ENCODE measurements around the gene PATE4. TPM values are rescaled to one million over a fixed set of nuclear protein-coding genes. Genes with fewer than 3 reads are reported as not detected.
"Not testable (repeated sequence)": the region's sequence is repeated elsewhere in the genome, so short reads cannot be mapped to it uniquely, and the experiment has no call there.

Gene PATE4
- total RNA-seq, 8 experiments from 2014 or later = 0.18 to 0.95 (median 0.38) TPM; not detected in 1

DNA sequence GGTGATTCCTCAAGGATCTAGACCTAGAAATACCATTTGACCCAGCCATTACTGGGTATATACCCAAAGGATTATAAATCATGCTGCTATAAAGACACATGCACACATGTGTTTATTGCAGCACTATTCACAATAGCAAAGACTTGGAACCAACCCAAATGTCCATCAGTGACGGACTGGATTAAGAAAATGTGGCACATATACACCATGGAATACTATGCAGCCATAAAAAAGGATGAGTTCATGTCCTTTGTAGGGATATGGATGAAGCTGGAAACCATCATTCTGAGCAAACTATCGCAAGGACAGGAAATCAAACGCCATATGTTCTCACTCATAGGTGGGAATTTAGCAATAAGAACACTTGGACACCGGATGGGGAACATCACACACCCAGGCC is 32.2 kb downstream of the PATE4 start:
- not testable (repeated sequence) for H3K4me3 ChIP-seq; ATAC-seq (replicated peaks in 6 of 8); H3K27ac ChIP-seq; H3K4me1 ChIP-seq (replicated peaks in 1 of 2)
- in situ Hi-C loops (cut with MboI; ENCODE audit: low pct_unique_long_range_greater_than_20kb in 2 of 9, low sequenced_read_pairs in 9 of 9, unreplicated experiment in 9 of 9) = loop anchor here in 2 of 9 experiments (25.0 kb wide), 1 partner anchor 228 kb away; the partner anchor contains the start of gene CHEK1 (in 2 of the 2)
- WGBS, 10 experiments = 92 to 100% methylated on average over 2 of the region's 4 CpGs; no CpG with 5 or more reads in 8 of the 10 experiments

GRCh38 chr11:125869521-125869920 is 36.4 kb downstream of the PATE4 start:
- no peak overlapping the region for H3K4me3 ChIP-seq
- no peak overlapping the region for H3K27ac ChIP-seq
- no peak for ATAC-seq (replicated peaks in 6 of 8)
- H3K4me1 ChIP-seq (replicated peaks in 1 of 2) = no peaks in the 10 kb centered on the region
- in situ Hi-C loops (cut with MboI; ENCODE audit: low pct_unique_long_range_greater_than_20kb in 2 of 9, low sequenced_read_pairs in 9 of 9, unreplicated experiment in 9 of 9) = loop anchor here in 2 of 9 experiments (25.0 kb wide), 1 partner anchor 232 kb away; the partner anchor contains the start of gene CHEK1 (in 2 of the 2)
- whole genome bisulfite sequencing, 10 experiments = 28 to 100% (median 75%) methylated on average over 1 to 2 of the region's 2 CpGs; no CpG with 5 or more reads in 2 of the 10 experiments

- WGBS, 10 experiments = 0 to 100% (median 68%) methylated on average over 1 to 8 of the region's 10 CpGs
- H3K27ac ChIP-seq = no peak overlapping the region
- H3K4me1 ChIP-seq (replicated peaks in 1 of 2) = no peaks in the 10 kb centered on the region
- in situ Hi-C loops (cut with MboI; ENCODE audit: low pct_unique_long_range_greater_than_20kb in 2 of 9, low sequenced_read_pairs in 9 of 9, unreplicated experiment in 9 of 9) = loop anchor here in 3 of 9 experiments (10.0 to 25.0 kb wide), 2 partner anchors 234 to 247 kb away; partner anchors contain the start of gene CHEK1 (in 3 of the 3)
- peak in 3 of 8 experiments; percentile 57 to 71 (median 68) for ATAC-seq (replicated peaks in 6 of 8)
- no peak overlapping the region for H3K4me3 ChIP-seq
Measured at GRCh38 chr11:125871391-125872137, 38.4 kb downstream of the PATE4 start.

GRCh38 chr11:125872138-125872491 is 39.0 kb downstream of the PATE4 start:
- in situ Hi-C loops (cut with MboI; ENCODE audit: low pct_unique_long_range_greater_than_20kb in 2 of 9, low sequenced_read_pairs in 9 of 9, unreplicated experiment in 9 of 9) = loop anchor here in 3 of 9 experiments (10.0 to 25.0 kb wide), 2 partner anchors 235 to 247 kb away; partner anchors contain the start of gene CHEK1 (in 3 of the 3)
- no peak overlapping the region for H3K27ac ChIP-seq
- no peak overlapping the region for H3K4me3 ChIP-seq
- no peaks in the 10 kb centered on the region for H3K4me1 ChIP-seq (replicated peaks in 1 of 2)
- ATAC-seq (replicated peaks in 6 of 8) = no peak

DNA sequence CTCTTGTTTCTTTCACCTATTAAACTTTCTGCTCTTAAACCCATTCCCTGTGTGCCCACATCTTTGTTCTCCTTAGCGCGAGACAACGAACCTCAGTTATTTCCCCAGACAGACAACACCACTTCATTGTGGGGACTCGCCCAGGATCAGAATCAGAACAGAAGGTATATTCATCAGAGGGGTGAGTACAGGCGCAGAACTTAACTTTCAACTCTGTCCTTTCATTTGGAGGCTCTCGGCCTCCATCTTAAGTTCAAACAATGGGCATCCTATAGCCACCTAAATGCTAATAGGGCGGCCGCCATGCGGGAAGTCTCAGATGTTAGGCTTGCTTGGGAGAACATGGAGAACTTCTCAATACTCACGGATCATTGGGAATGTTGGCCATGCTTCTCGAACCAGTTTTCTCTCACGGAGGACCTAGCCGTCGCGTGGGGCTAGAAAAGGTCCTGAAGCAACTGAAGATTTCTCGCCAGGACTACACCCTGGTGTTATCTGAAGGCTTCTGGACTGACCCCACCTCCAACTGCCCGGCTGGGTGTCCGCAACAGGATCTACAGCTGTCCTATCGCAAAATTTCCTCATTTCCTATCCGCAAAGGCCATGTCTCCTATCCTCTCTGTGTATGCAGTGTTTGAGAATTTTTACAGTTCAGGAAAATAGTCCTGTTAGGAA is 40.9 kb downstream of the PATE4 start:
- Histone ChIP-seq H3K27ac (no peak overlapping the region), H3K4me1 (replicated peaks in 1 of 2) (no peaks in the 10 kb centered on the region), H3K4me3 (no peak overlapping the region)
- 20 to 100% (median 89%) methylated on average over 1 to 9 of the region's 20 CpGs; no CpG with 5 or more reads in 3 of the 10 experiments for WGBS, 10 experiments
- in situ Hi-C loops (cut with MboI; ENCODE audit: low pct_unique_long_range_greater_than_20kb in 2 of 9, low sequenced_read_pairs in 9 of 9, unreplicated experiment in 9 of 9) = loop anchor here in 3 of 9 experiments (10.0 to 25.0 kb wide), 2 partner anchors 237 to 249 kb away; partner anchors contain the start of gene CHEK1 (in 3 of the 3)
- ATAC-seq (replicated peaks in 6 of 8) = peak in 4 of 8 experiments; percentile 33 to 54 (median 47)

DNA sequence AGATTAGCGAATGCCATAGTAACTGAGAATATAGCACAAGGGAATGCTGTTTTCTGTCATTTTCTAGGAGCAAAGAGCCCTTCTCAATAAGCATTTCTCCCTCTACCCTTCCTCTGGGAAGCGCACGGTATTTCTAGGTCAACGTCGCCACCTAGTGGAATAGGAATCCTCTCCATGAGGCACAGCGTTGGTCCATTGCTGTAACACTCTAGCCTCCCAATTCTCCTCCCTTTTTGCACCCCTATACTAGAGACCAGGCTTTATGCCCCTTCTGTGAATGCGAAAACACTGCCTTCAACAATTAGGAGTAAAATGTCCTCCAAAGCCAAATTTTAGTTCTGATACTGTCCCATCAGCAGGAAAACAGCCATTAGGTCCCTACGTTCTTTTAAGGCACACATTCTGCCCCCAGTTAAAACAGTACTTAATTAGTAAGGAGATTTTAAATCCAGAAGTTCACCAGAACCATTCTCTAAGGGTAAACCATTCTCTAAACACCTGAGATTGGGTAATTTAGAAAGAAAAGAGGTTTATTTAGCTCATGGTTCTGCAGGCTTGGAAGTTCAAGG is 41.5 kb downstream of the PATE4 start:
- Histone ChIP-seq H3K27ac (no peak overlapping the region), H3K4me3 (no peak overlapping the region), H3K4me1 (replicated peaks in 1 of 2) (no peaks in the 10 kb centered on the region)
- WGBS, 10 experiments = 0 to 100% (median 15%) methylated on average over 1 to 7 of the region's 8 CpGs; no CpG with 5 or more reads in 2 of the 10 experiments
- in situ Hi-C loops (cut with MboI; ENCODE audit: low pct_unique_long_range_greater_than_20kb in 2 of 9, low sequenced_read_pairs in 9 of 9, unreplicated experiment in 9 of 9) = loop anchor here in 3 of 9 experiments (10.0 to 25.0 kb wide), 2 partner anchors 237 to 250 kb away; partner anchors contain the start of gene CHEK1 (in 3 of the 3)
- peak; percentile 93 to 100 (median 100) for ATAC-seq (replicated peaks in 6 of 8)

- WGBS, 10 experiments = 0 to 100% (median 63%) methylated on average over 1 of the region's 1 CpG; no CpG with 5 or more reads in 2 of the 10 experiments
- Histone ChIP-seq H3K4me1 (replicated peaks in 1 of 2) (no peaks in the 10 kb centered on the region), H3K27ac (no peak overlapping the region), H3K4me3 (no peak overlapping the region)
- ATAC-seq (replicated peaks in 6 of 8) = no peak
- in situ Hi-C loops (cut with MboI; ENCODE audit: low pct_unique_long_range_greater_than_20kb in 2 of 9, low sequenced_read_pairs in 9 of 9, unreplicated experiment in 9 of 9) = no loop called here
Measured at GRCh38 chr11:125881291-125881690, 48.2 kb downstream of the PATE4 start.

DNA sequence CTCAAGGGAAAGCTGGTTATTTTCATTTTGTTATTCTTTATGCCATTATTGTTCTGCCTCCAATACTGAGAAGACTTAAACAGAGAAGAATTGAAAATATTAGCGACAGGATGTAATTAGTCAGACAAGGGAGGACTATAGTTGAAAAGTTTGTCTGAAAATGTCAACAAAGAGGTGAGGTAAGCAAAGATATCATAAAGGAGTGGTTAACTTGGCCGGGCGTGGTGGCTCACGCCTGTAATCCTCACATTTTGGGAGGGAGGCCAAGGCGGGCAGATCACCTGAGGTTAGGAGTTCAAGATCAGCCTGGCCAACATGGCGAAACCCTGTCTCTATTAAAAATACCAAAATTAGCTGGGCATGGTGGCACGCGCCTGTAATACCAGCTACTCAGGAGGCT is 50.3 kb downstream of the PATE4 start:
- H3K4me1 ChIP-seq (replicated peaks in 1 of 2) = no peaks in the 10 kb centered on the region
- in situ Hi-C loops (cut with MboI; ENCODE audit: low pct_unique_long_range_greater_than_20kb in 2 of 9, low sequenced_read_pairs in 9 of 9, unreplicated experiment in 9 of 9) = no loop called here
- H3K27ac ChIP-seq = no peak overlapping the region
- ATAC-seq (replicated peaks in 6 of 8) = no peak
- WGBS, 10 experiments = 47 to 100% (median 75%) methylated on average over 1 to 8 of the region's 8 CpGs; no CpG with 5 or more reads in 1 of the 10 experiments
- H3K4me3 ChIP-seq = no peak overlapping the region

DNA sequence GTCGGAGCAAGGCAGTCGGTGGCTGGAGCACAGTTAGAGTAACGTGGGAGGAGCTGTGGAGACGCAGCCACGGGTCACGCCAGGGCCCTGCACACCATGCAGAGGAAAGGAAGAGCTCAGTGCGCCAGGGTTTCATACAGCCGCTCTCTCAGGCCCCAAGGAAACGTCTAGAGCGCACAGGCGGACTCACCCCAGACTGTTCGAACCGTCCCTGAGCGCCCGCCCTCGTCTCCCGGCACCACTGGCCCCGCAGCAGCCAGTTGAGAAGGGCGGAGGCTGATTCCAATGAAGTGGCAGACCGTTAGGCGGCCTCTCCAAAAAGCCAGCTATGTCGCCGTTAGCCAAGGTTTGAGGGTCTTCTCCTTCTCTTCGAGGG is 53.9 kb downstream of the PATE4 start:
- in situ Hi-C loops (cut with MboI; ENCODE audit: low pct_unique_long_range_greater_than_20kb in 2 of 9, low sequenced_read_pairs in 9 of 9, unreplicated experiment in 9 of 9) = no loop called here
- no peak overlapping the region for H3K4me3 ChIP-seq
- 25 to 97% (median 91%) methylated on average over 2 to 20 of the region's 24 CpGs; no CpG with 5 or more reads in 5 of the 10 experiments for WGBS, 10 experiments
- ATAC-seq (replicated peaks in 6 of 8) = peak in 3 of 8 experiments; percentile 45 to 56 (median 53)
- no peak overlapping the region for H3K27ac ChIP-seq
- H3K4me1 ChIP-seq (replicated peaks in 1 of 2) = no peaks in the 10 kb centered on the region

DNA sequence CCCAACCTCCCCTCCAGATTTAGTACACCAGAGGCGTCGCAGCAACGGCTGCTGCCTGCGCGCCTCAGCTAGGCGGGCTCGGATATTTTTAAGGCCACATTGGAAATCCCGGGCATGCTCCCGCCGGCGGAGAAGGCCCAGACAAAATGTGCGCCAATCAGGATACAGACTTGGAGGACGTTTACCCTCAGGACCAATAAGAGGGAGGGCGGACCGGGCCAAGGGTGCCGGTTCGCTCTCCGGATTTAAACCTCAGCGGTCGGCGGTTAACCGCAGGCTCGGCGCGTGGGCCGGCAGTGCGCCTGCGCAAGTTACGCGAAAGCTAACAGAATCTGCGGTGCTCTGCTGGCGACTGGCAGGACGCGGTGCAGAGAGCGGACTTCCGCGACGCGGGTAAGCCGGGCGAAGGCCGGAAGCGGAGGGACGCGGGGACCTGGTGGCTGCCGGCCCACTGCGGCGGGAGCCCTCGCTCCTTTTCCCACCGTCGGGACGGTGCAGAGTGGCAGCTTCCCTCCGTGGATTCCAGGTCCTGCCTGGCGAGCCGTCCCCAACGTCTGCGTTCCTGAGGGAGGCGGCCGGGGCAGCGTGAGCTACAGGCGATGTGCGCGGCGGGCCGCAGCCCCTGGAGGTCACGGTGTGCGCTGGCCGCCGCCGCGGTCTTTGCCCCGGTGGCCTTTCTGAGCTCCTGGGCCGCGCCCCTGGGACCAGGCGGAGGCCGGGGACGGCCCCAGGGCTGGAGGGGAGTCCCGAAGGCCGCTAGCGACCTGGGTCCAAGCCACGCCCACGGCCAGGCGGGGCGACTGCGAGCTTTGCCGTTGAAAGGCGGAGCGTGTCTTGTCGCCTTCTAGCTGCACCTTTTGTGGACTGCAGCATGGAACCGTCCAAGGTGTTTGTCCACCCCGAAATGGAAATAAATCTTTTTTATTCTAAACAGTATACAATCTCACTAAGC is 54.5 kb downstream of the PATE4 start, which contains the start of gene HYLS1:
TSS of gene HYLS1 (plus strand) at position 296 of the 952 bp plus-strand sequence. CDS start 11,701 bp downstream, outside the sequence.
- in situ Hi-C loops (cut with MboI; ENCODE audit: low pct_unique_long_range_greater_than_20kb in 2 of 9, low sequenced_read_pairs in 9 of 9, unreplicated experiment in 9 of 9) = no loop called here
- WGBS, 10 experiments = 0 to 60% (median 8%) methylated on average over 2 to 22 of the region's 91 CpGs; no CpG with 5 or more reads in 3 of the 10 experiments
- H3K27ac ChIP-seq = peak within 1 kb of the TSS; percentile 44 to 71
- ATAC-seq (replicated peaks in 6 of 8) = peak; percentile 89 to 94 (median 91)
- no peaks in the 10 kb centered on the region for H3K4me1 ChIP-seq (replicated peaks in 1 of 2)
- H3K4me3 ChIP-seq = peak within 1 kb of the TSS; percentile 45 to 71 (median 50)
